Activated T-cell treated with anti-CD3 and anti-CD28 coated beads, Interleukin-2, amount 50 U/mL, for 24 hours (primary cell): ENCODE measurements around the gene PDZRN3.

Experiments
- DNase-seq: peaks from one replicate; pipeline ENCODE4 v3.0.0-alpha.2; 2020
- H3K27ac Mint-ChIP-seq: 2 replicates; pipeline ENCODE4 v1.8.0; 2020; ENCODE audit warnings: mild to moderate bottlenecking, mixed read lengths
- H3K27me3 Mint-ChIP-seq: 2 replicates; pipeline ENCODE4 v1.8.0; 2020; ENCODE audit warnings: mixed read lengths
- H3K36me3 Mint-ChIP-seq: 2 replicates; pipeline ENCODE4 v1.8.0; 2020; ENCODE audit warnings: low read depth, mixed read lengths
- H3K4me1 Mint-ChIP-seq: 2 replicates; pipeline ENCODE4 v1.8.0; 2020; ENCODE audit warnings: low read depth, mixed read lengths
- H3K4me3 Mint-ChIP-seq: 2 replicates; pipeline ENCODE4 v1.8.0; 2020; ENCODE audit warnings: mild to moderate bottlenecking, moderate library complexity, mixed read lengths
- H3K9me3 Mint-ChIP-seq: 2 replicates; pipeline ENCODE4 v1.8.0; 2020; ENCODE audit warnings: mixed read lengths

The PDZRN3 gene

DNA sequence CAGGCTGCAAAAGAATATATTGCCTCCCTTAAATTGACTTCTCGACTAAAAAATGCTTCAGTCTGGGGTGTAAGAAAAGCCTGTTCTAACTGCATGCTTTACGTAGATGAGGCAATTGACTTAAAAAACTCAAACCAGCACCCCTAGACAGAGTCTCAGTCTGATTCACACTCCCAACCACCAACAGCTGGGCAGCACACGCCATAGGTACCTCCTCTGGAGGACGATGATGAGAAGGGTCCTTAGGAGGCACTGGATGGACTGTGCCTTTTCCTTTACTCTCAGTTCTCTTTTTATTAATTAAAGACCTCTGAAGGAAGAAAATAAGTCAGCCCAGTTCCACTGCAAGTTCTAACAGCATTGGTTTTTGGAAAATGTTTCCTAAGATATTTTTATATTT, 175.0 kb downstream of the PDZRN3 start:
- DNase-seq = no peak
- no peaks in the 10 kb centered on the region for H3K9me3 Mint-ChIP-seq

DNA sequence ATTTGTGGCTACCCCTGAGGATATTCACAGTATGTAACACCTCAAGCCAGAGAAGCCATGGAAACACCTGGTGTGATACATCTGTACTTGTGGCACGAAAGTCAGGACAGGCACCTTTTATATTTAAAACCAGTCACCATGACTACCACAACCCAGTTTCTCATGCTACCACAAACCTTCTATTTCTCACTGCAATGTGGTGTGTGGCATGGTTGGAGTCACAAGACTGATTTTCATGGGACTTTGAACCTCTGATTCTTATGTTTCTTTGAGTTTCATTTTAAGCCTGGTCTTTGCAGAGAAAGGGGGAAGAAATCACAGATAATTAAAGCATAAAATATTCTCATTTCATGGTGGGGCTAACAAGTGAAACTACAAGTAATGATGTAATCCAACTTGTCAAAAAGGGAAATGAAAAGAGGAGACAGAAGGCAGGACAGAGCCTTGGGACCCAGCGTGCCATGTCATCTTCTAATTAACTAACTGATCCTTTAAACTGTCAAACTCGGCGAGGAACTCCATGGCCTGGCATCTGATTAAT, 175.9 kb downstream of the PDZRN3 start:
- Mint-ChIP-seq H3K36me3 (no peaks in the 10 kb centered on the region), H3K27ac (no peak overlapping the region)
- no peak for DNase-seq

More for the DNA sequence above, 175.0 kb downstream of the PDZRN3 start:
- Mint-ChIP-seq H3K4me3 (no peak overlapping the region), H3K27ac (no peak overlapping the region), H3K27me3 (peaks cover 2% of the 10 kb centered on the region), H3K36me3 (no peaks in the 10 kb centered on the region), H3K4me1 (no peaks in the 10 kb centered on the region)

DNA sequence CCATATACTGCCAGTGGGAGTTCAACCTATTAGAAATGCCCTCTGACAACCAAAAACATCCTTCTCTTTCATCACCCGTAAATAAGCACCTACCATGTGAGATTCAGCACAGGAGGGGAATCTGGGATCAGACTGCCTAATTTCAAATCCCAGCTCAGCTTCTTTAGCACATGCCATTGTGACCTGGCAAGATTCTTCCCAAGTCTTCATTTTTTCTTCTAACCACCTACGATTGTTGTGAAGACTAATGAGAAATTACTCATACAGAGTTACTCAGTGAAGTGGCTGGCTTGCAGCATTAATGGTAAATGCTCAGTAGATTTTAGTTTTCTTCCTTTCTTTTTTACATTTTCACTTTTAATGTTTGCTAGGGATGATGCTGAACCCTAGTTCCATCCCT, 176.7 kb downstream of the PDZRN3 start:
- H3K27ac Mint-ChIP-seq = no peak overlapping the region
- H3K36me3 Mint-ChIP-seq = no peaks in the 10 kb centered on the region
- H3K9me3 Mint-ChIP-seq = no peaks in the 10 kb centered on the region
- no peak for DNase-seq
- H3K4me1 Mint-ChIP-seq = no peaks in the 10 kb centered on the region
- no peak overlapping the region for H3K4me3 Mint-ChIP-seq
- H3K27me3 Mint-ChIP-seq = peaks cover 2% of the 10 kb centered on the region

More for the DNA sequence above, 175.9 kb downstream of the PDZRN3 start:
- H3K4me1 Mint-ChIP-seq = no peaks in the 10 kb centered on the region
- H3K27me3 Mint-ChIP-seq = peaks cover 2% of the 10 kb centered on the region
- no peaks in the 10 kb centered on the region for H3K9me3 Mint-ChIP-seq
- no peak overlapping the region for H3K4me3 Mint-ChIP-seq

DNA sequence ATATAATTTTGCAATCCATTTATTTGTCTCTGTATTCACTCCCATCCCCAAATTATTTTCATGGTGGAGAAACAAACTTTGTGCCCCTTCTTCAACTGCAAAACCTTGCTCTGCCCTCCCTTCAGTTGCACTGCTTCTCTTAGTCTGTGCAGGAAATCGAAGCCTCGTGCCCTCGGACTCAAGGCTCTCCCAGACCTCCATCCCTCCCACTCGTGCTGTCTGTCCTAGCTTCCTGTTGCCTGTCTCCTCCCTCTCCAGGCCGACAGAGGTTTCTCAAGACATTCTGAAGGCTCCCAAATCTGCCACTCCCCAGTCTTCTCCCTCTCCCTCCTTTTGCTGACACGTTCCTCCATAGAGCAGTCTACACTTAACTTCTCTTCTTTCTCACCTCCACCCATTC, 177.6 kb downstream of the PDZRN3 start:
- no peak for DNase-seq
- no peaks in the 10 kb centered on the region for H3K36me3 Mint-ChIP-seq
- no peak overlapping the region for H3K4me3 Mint-ChIP-seq
- peaks cover 4% of the 10 kb centered on the region for H3K27me3 Mint-ChIP-seq
- no peak overlapping the region for H3K27ac Mint-ChIP-seq
- H3K9me3 Mint-ChIP-seq = no peaks in the 10 kb centered on the region
- no peaks in the 10 kb centered on the region for H3K4me1 Mint-ChIP-seq

DNA sequence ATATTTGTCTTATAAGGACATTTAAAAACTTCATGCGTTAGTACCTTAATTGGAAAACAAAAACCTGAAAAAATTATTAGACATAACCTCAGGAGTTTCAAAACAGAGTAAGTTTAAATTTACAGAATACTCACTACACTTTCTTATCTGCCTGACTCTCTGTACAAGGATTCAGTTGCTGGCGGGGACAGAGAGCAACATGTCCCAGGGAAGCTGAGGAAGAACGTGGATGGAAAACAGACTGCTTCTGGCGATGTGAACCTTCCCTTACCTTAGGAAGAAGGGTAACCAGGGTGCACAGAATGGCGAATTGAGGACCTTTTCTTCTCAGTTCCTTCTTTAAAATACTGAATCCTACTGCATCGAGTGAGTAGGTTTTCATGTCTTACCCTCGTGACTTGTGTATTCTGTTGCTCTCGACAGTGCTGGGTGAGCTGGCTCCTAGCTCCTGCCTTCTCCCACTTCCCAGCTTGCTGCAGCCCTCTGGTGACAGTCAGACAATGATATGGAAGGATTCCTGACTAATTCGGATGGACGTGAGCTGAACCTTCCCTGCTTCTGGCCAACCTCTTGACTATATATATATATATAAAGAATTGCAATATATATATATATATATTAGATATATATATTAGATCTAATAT, 178.2 kb downstream of the PDZRN3 start:
- no peak for DNase-seq
- Mint-ChIP-seq H3K4me1 (no peaks in the 10 kb centered on the region), H3K4me3 (no peak overlapping the region), H3K9me3 (no peaks in the 10 kb centered on the region), H3K36me3 (no peaks in the 10 kb centered on the region), H3K27ac (no peak overlapping the region), H3K27me3 (peaks cover 3% of the 10 kb centered on the region)

DNA sequence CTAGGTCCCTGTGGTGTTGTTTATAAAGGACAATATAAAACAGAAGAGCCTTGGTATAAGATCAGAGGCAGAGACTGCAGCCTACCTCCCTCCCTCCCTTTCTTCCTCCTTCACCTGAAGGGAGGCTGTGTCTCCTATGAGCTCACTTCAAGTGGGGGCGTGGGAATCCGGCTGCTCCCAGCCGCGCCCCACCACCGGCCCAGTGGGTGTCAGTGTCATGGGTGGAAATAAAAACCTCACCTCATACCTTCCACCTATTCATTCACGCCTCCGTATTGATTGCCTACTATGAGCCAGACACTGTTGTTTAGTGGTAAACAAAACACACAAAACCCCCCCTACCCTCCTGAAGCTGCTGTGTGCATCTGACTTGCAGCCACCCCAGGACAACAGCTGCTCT, 181.9 kb downstream of the PDZRN3 start:
- Mint-ChIP-seq H3K9me3 (no peaks in the 10 kb centered on the region), H3K27me3 (peaks cover 2% of the 10 kb centered on the region), H3K4me1 (no peaks in the 10 kb centered on the region), H3K36me3 (no peaks in the 10 kb centered on the region), H3K4me3 (no peak overlapping the region), H3K27ac (no peak overlapping the region)
- DNase-seq = no peak

DNA sequence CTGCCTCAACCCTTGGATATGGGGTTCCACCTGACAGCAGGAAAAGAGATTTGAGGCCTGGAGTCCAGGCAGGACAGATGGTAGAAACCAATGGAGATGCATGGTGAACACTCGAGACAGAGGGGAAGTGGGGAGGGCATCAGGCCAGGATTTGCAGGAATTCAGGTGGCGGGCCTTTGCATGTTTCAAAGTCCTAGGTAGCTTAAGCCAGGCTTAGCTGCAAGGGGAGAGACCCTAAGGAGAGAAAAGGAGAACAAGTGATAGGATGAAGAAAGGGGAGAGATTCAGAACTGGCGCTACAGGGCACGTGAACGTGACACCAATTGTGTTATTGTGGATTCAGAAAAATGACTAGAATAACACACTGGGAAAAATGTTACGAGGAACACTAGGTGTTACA, 182.6 kb downstream of the PDZRN3 start:
- Mint-ChIP-seq H3K36me3 (no peaks in the 10 kb centered on the region), H3K4me1 (no peaks in the 10 kb centered on the region), H3K27ac (no peak overlapping the region), H3K27me3 (peaks cover 2% of the 10 kb centered on the region), H3K4me3 (no peak overlapping the region), H3K9me3 (no peaks in the 10 kb centered on the region)
- DNase-seq = no peak

DNA sequence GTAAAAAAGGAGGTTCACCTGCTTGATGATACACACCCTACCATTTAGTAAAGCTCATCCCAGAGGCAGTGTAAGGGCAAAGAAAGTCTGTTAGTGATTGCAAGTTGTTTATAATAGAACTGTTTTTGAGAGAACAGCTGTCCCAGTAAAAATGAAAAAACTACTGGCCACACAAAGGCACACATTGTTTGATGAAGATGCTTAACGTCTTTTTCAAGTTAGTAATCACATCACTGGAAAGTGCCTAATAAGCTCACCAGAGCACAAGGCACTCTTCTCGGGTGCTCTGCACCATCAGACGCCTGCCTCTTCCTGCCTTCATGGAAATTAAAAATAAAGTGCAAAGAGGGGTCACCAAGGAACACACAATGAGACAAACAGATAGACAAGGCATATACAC, 186.9 kb downstream of the PDZRN3 start:
- no peak overlapping the region for H3K27ac Mint-ChIP-seq
- DNase-seq = no peak
- no peaks in the 10 kb centered on the region for H3K4me1 Mint-ChIP-seq
- no peaks in the 10 kb centered on the region for H3K9me3 Mint-ChIP-seq
- H3K4me3 Mint-ChIP-seq = no peak overlapping the region
- peaks cover 2% of the 10 kb centered on the region for H3K27me3 Mint-ChIP-seq
- H3K36me3 Mint-ChIP-seq = no peaks in the 10 kb centered on the region

DNA sequence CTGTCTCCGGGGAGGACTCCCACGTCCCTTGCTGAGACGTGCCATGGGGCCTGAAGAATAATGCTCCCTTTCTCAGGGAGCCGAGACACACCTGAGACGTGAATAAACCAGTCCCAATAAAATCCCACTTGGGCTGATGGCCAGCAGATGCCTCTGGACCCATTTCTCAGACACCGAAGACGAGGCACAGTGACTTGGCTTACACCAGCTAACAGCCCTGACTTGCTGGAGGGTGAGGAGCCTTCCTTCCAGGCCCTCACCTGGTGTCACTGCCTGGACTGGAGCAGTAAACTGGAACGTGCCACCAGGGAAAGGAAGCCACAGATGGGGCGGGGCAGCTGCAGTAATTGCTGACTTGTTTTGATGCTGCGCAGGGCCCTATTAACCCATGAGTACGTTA, 189.7 kb downstream of the PDZRN3 start:
- Mint-ChIP-seq H3K36me3 (no peaks in the 10 kb centered on the region), H3K27me3 (peaks cover 4% of the 10 kb centered on the region), H3K27ac (no peak overlapping the region), H3K9me3 (no peaks in the 10 kb centered on the region), H3K4me3 (no peak overlapping the region), H3K4me1 (no peaks in the 10 kb centered on the region)
- no peak for DNase-seq

DNA sequence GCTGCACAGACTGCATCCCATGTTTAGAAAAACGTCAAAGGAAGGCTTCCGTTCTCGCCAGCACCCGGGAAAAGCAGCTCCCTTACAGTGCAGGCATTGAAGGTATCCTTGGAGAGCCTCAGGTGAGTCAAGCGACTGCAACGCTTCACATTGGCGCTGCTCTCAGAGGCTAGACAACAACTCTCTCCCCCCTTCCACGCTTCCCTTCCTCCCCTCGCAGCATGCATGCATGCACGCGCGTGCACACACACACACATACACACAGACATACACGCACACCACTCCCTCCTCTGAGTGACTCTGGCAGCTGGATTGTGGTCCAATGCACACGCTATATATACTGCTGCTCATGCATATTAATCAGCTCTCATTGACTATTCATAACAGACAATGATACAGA, 191.1 kb downstream of the PDZRN3 start:
- Mint-ChIP-seq H3K36me3 (no peaks in the 10 kb centered on the region), H3K27ac (no peak overlapping the region), H3K4me3 (no peak overlapping the region), H3K4me1 (no peaks in the 10 kb centered on the region), H3K9me3 (no peaks in the 10 kb centered on the region), H3K27me3 (peaks cover 4% of the 10 kb centered on the region)
- DNase-seq = no peak

DNA sequence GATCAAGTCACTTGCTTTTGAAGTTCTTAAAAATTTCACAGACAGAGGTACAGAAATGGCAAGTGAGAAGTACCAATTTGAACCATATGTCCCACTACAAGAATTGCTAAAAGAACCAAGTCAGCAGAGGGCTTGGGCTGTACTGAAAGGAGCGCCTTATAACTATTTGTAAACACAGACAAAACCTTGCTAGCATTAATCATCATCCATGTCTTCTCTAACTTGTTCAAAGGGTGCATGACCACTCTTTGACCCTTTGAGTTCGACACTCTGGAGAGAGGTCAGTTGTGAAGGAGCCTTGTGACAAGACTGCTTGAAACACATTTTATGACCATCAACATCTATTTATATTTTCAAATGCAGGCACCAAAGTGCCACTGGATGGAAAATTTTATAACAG, 191.7 kb downstream of the PDZRN3 start:
- H3K9me3 Mint-ChIP-seq = no peaks in the 10 kb centered on the region
- H3K4me3 Mint-ChIP-seq = no peak overlapping the region
- no peak overlapping the region for H3K27ac Mint-ChIP-seq
- H3K27me3 Mint-ChIP-seq = peaks cover 4% of the 10 kb centered on the region
- DNase-seq = no peak
- no peaks in the 10 kb centered on the region for H3K36me3 Mint-ChIP-seq
- H3K4me1 Mint-ChIP-seq = no peaks in the 10 kb centered on the region

DNA sequence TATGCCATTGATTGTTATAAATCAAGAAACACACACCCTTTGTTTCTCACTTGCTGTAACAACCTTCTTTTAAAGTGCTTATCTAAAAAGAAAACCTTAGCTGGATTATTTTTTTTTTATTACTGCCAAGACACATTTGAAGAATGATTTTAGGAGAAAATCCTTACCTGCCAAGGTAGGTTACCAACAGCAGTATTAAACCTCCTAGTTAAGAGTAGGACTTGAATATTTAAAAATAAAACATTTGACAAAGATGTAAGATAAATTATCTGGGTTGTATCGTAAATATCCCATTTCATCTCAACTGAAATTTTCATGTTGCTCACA, 192.1 kb downstream of the PDZRN3 start:
- Mint-ChIP-seq H3K36me3 (no peaks in the 10 kb centered on the region), H3K27me3 (peaks cover 4% of the 10 kb centered on the region), H3K4me1 (no peaks in the 10 kb centered on the region), H3K9me3 (no peaks in the 10 kb centered on the region), H3K27ac (no peak overlapping the region), H3K4me3 (no peak overlapping the region)
- DNase-seq = no peak

DNA sequence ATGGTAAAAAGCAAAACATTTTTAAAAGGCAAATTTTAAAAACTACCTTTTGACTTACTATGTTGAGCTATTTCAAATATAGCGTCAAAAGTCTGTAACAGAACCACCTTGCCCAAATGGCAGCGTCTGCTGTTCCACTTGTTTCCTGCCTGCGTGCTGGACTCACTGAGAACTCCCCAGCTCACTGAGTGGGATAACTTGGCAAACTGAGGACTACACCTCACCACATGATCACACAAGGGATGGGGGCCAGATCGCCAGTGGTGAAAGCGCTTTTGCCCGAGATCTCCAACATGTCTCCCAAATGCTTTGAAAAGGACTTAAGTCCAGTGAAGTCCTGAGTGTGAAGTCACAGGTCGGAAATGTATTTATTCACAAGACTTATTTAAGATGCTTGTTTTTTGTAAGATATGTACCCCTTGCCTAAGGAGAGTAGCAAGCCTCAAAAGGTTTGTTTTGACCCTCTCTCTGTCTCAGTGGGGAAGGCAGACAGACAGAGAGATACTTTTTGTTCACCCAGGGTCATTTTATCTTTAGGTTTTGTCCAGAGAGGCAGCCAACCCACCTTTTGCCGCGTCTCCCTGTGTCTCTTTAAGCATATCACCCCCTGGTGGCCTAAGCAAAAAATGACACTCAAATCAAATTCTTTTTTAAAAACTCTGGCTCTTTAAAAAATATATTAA, 192.6 kb downstream of the PDZRN3 start:
- Mint-ChIP-seq H3K27me3 (peaks cover 4% of the 10 kb centered on the region), H3K4me1 (no peaks in the 10 kb centered on the region), H3K36me3 (no peaks in the 10 kb centered on the region), H3K9me3 (no peaks in the 10 kb centered on the region), H3K27ac (no peak overlapping the region), H3K4me3 (no peak overlapping the region)
- no peak for DNase-seq

DNA sequence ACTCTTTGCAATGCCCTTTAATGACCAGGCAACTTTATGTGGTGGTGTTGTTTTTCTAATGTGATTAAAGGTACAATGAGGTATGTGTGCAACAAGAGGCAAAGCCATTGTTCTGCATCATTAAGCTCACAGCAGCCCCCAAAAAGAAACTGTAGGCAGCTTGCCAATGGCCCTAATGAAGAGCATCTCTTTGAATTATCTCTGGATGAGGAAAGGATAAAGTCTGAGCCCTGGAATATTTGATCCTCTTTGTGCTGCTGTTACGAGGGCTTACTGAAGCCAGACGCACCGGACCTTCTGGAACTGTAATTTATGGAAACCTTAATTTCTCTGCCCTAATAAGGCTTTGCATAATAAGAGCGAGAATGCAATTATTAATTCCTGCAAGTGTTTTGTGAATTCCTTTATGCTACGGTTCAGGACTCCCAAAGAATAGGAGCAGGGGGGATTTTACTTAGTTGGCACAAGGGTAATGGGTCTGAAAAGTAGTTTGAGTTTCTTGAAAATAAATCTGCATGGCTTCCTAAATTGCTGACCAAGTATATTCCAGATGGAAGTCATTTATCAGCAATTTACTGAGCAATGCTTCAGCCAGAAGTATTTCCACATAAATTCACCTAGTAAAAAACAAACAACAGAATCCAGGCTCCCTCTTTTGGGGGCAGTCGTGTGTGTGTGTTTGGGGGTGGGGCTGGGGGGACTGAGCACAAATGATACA, 193.4 kb downstream of the PDZRN3 start:
- Mint-ChIP-seq H3K27ac (no peak overlapping the region), H3K4me1 (no peaks in the 10 kb centered on the region), H3K9me3 (no peaks in the 10 kb centered on the region), H3K4me3 (no peak overlapping the region), H3K36me3 (no peaks in the 10 kb centered on the region), H3K27me3 (peaks cover 7% of the 10 kb centered on the region)
- no peak for DNase-seq

DNA sequence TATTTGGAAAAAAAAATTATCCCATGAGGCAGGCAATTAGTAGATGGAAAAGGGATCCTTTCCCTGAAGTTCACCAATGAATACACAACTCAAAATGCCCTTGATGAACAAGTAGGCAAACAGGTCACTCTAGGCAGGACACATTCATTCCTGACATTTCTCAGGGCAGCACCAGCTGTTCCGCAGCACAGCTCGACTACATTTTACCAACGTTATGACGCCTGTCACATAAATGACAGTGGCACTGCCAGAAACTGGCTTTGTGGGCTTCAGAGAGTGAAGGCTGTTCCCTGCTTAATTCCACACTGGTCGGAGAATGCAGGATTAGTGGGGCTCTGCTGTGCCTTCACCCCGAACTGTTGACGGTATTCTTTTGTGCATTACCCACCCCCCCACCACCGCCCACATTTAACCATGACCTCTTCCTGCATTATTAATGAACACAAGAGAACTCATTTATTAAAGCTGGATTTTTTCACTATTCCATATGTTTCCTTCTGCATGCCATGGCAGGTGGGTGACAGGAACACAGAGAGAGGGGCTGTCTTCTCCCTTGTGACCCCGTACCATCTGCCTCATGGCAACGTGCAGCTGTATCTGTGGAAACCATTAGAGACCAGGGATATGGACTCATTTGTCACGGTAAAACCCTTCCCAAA, 197.6 kb downstream of the PDZRN3 start:
- no peak for DNase-seq
- Mint-ChIP-seq H3K4me3 (no peak overlapping the region), H3K4me1 (no peaks in the 10 kb centered on the region), H3K27ac (no peak overlapping the region), H3K9me3 (no peaks in the 10 kb centered on the region), H3K27me3 (peaks cover 5% of the 10 kb centered on the region), H3K36me3 (no peaks in the 10 kb centered on the region)
